Esophagus mucosa (tissue), 1 donor: ENCODE measurements around the gene SPON2. TPM values are rescaled to one million over a fixed set of nuclear protein-coding genes. Genes with fewer than 3 reads are reported as not detected.
A peak's percentile ranks its signal among the peaks of the same experiment; 100 is the strongest.

Experiments
- ATAC-seq: fragments of 200-7000 bp; cut with Tn5 transposase; one replicate; pipeline ENCODE4 v1.9.1; 2020
- total RNA-seq: library from RNA; stranded (reverse); gene quantifications from one replicate; pipeline ENCODE4 v1.2.4, GENCODE V29; 2023
- donor health status: DM: yes; HTN: yes; CAD: no.

The SPON2 gene
- total RNA-seq, 1 donor from 2014 or later = 9.4 TPM

DNA sequence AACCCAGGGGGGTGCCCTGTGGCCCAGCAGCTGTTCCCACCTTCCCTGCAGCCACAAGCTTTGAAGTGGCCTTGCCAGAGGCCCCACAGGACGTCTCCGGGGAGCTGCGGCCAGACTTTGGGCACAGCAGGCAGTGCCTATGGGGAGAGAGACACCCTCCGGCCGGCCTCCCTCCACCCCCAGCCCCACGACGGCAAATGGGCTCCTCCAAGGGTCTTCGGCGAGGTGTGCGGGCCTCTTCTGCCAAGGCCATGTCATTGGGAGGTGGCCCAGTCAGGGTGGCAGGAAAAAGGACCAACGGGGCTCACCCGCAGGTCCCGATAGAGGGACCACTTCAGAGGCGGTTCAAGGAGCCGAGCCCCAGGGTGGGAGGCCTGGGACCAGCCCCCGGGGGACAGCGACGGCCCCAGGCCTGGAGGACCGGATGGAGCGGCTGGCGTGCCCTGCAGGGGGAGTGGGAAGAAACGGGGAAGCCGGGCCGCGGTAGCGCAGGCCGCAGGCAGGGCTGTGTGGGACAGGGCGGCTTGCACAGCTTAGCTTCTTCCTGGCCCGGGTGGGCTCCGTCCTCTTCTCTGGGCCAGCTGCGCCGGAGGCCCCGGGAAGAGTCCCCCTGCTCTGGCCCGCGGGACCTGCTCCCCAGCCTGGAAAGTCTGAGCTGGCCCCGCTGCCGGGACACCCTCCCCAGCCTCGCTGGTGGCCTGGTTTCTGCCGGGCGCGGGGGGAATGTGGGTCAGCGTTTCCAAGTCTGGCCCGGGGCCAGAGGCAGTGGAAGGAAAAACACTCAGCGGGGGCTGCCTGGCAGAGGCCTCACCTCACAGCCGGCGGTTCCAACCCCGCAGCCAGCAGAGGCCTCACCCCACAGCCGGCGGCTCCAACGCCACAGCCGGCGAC, 21.9 kb upstream of the SPON2 start:
- ATAC-seq = no peak

DNA sequence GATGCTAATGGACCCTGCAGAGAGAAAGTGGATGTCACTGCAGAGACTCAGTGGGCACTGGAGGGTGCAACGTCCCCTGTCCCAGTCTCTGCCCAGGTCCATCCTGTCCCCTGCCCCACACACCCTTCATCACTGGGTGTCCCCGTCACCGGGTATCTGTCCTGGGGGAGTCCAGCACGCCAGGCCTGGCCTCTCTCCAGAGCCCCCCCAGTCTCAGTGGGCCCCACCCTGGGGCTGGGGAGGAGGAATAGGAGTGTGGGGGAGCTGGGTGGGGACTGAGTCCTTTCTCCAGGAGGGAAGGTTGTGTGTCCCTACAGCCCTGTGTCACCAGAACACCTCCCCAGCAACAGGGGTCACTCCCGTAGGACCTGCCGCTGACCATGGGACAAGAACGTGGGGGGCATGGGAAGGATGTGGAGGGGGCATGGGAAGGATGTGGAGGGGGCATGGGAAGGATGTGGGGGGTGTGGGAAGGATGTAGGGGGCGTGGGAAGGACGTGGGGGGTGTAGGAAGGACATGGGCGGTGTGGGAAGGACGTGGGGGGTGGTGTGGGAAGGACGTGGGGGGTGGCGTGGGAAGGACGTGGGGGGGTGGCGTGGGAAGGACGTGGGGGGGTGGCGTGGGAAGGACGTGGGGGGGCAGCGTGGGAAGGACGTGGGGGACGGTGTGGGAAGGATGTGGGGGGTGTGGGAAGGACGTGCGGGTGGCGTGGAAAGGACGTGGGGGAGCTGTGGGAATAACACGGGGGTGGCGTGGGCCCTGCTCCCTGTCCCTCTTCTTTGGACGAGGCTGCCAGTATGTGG, 21.0 kb upstream of the SPON2 start:
- no peak for ATAC-seq

DNA sequence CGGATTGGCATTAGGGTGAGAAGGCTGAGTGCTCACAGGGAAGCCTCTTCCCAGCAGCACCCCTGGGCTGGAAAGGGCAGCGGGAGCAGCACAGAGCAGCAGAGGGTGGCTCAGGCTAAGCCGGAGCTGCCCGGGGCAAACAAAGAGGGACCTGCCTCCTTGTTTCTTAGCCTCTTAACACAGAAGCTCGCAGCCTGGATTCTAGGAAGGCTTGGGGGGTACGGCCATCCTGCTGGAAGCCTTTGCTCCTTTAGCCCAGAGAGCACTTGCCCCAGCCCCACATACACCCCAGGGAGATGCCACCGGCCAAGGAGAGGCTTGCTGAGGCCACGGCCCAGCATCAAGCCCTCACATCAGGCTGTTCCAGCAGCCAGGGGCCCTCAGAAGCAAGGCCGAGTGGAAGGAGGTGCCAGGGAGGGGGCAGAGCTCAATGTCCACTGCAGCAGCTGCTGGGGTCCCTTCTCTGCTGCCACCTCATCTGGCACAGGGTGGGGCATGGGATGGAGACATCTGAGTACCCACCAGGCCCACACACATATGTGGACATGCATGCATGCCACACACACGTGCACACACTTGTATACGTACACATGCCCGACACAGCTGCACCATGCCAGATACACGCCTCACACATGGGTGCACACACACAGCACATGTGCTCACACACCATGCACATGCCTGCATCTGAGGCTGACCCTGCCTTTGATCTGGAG, 20.3 kb upstream of the SPON2 start:
- peak; percentile 56 for ATAC-seq

GRCh38 chr4:1192091-1192492, 19.7 kb upstream of the SPON2 start:
- peak; percentile 96 for ATAC-seq

DNA sequence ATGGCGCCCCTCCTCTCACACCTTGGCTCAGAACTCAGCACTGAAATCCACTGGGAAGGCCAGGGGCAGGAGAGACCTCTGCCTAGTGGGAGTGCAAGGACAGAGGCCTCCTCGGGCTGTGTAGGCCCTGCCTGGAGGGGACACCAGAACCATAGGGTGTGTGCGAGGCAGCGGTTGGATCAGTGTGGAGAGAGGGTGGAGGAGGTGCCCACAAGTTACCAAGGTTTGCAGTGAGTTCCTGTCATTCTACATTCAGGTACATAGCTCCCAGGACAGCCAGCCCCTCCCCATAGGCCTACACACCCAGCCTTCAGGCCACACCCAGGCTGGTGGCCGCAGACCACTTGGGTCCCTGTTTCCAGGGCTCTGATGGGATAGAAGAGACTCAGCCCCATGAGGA, 19.2 kb upstream of the SPON2 start:
- peak; percentile 41 for ATAC-seq

DNA sequence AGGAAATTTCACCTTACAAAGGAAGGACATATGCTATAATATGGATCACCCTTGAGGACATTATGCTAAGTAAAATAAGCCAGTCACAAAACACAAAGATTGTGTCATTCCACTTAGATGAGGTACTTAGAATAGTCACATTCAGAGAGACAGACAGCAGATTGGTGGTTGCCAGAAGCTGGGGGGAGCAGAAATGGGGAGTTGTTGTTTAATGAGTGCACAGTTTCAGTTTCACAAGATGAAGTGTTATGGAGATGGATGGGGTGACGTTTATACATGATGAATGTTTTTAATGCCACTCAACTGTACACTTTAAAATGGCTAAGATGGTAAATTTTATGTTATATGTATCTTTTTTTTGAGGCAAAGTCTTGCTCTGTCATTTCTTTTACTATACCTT, 14.8 kb upstream of the SPON2 start:
- no peak for ATAC-seq

GRCh38 chr4:1183985-1184773, 11.8 kb upstream of the SPON2 start:
- no peak for ATAC-seq

GRCh38 chr4:1182313-1182712, 9.9 kb upstream of the SPON2 start:
- ATAC-seq = no peak

- no peak for ATAC-seq
Measured at GRCh38 chr4:1180663-1181062, 8.3 kb upstream of the SPON2 start.

GRCh38 chr4:1179976-1180375, 7.6 kb upstream of the SPON2 start:
- ATAC-seq = no peak

DNA sequence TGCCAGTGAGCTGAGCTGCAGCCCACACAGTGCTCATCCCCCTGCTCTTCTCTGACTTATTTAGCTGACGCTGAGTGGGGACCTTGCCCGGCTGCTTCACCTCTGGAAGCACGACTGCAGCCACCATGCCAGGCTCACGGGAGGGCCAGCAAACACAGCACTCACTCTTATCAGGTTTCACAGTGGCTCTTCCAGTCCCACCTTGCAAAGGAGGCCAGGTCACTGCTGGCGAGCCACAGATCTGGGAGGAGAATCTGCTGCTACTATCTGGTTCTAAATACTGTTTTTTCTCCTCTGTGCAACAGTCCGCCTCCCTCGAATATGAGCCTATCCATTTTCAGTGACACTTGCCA, 6.7 kb upstream of the SPON2 start:
- ATAC-seq = no peak

DNA sequence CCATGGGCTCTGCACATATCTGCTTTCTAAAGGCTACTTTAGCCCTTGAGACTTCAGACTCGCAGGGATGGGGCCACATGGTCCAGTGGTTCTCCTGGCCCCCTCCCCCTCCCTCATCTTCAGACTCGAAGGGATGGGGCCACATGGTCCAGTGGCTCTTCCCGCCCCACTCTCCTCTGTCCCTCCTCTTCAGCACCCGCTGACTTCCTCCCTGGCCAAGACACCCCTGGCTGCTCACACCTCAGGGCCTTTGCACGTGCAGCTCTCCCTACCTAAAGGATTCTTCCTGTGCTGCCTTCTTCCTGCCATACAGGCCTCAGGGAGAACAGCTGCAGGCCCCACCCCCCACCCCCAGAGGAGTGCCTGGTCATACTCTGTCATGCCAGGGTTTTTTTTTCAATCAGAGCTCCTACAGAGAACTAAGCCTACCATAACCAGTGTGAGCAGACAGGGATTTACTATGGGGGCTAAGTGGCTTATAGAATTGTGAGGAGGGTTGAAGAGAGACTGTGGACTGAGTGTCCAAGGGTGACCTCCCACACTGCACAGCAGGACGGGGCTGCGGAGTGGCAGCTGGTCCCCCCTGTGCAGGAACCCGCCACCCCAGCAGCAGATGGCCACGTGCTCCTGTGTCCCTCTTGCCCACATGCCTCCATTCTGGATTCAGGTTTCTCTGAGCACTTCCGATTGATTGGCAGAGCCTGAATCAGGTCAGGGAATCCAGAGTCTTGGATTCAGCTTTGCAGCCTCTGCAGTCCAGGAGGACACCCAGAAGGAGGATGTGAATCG, 6.1 kb upstream of the SPON2 start:
- ATAC-seq = no peak

- peak; percentile 95 for ATAC-seq
Measured at GRCh38 chr4:1177274-1178141, 5.1 kb upstream of the SPON2 start.

DNA sequence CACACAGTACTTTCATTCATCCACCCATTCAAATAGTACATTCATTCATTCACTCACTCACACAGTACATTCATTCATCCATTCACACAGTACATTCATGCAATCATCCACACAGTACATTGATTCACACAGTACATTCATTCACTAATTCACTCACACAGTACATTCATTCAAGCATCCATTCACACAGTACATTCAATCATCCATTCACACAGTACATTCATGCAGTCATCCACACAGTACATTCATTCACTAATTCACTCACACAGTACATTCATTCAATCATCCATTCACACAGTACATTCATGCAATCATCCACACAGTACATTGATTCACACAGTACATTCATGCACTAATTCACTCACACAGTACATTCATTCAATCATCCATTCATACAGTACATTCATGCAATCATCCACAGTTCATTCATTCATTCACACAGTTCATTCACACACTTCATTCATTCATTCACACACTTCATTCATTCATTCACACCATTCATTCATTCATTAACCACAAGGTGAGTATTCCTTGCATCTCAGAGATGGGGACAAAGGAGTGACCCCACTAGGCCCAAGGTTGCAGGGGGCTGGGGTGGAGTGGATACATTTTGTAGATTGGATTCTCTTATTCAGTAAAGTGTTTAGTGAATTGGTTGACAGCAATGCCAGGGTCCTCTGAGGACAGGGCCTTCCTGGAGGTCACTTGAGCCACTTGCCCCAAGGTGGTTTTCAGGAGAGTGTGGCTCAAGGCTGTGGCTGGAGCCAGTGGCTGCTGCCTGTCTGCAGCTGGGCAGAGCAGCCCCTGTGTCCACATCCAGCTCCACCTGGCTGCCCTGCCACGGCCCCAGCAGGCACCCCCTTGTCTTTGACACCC, 4.3 kb upstream of the SPON2 start:
- no peak for ATAC-seq

GRCh38 chr4:1175635-1176229, 3.3 kb upstream of the SPON2 start:
- ATAC-seq = no peak

GRCh38 chr4:1174941-1175634, 2.7 kb upstream of the SPON2 start:
- ATAC-seq = no peak

GRCh38 chr4:1172971-1173757, 781 bp upstream of the SPON2 start:
- no peak for ATAC-seq
